ENCODE data around the gene COP1. TPM values are rescaled to one million over a fixed set of nuclear protein-coding genes. Genes with fewer than 3 reads are reported as not detected.

Gene COP1
- total RNA-seq, 1 experiment from 2014 or later, result 35.8 TPM

DNA sequence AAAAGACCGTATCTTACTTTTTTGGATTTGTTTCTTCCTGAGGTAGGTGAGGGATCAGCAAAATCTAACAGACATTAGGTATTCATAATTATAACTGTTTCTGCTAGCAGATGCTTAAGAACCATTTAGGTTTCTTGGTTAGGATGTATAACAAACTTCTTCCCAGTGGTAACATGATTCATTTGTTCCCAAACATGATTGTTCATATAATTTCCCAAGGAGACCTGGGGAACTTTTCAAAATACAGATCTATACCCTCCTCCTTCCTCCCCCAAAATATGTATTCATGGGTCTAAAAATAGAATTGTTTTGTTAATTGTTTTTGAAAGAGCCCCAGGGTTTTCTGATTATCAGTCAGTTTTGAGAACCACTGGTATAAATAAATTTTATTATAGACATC is 228.2 kb downstream of the COP1 start:
- Histone ChIP-seq H3K4me1 (ENCODE audit: insufficient read depth, low read length, poor library complexity, severe bottlenecking) (peaks cover 10% of the 10 kb centered on the region), H3K36me3 (ENCODE audit: insufficient read depth, low read length, poor library complexity, severe bottlenecking) (peaks cover 19% of the 10 kb centered on the region), H3K27ac (ENCODE audit: low read depth, low read length, poor library complexity, severe bottlenecking) (no peak overlapping the region), H3K27me3 (replicated peaks; ENCODE audit: insufficient read depth, low read depth, low read length, poor library complexity) (no peaks in the 10 kb centered on the region), H3K4me3 (ENCODE audit: low read depth, low read length, poor library complexity, severe bottlenecking) (no peak overlapping the region), H3K9me3 (ENCODE audit: low read depth, low read length, poor library complexity, severe bottlenecking) (peaks cover 12% of the 10 kb centered on the region)
- BruUV-seq (replicated peaks), result no TSS peak
- intact Hi-C loops (cut with micrococcal nuclease; ENCODE audit: unreplicated experiment), result no loop called here
- DNase-seq (ENCODE audit: low spot score), result no peak
- POLR2A ChIA-PET (ENCODE audit: low non-redundant PET), result no interaction called here
- TF ChIP-seq, protein P1, sequence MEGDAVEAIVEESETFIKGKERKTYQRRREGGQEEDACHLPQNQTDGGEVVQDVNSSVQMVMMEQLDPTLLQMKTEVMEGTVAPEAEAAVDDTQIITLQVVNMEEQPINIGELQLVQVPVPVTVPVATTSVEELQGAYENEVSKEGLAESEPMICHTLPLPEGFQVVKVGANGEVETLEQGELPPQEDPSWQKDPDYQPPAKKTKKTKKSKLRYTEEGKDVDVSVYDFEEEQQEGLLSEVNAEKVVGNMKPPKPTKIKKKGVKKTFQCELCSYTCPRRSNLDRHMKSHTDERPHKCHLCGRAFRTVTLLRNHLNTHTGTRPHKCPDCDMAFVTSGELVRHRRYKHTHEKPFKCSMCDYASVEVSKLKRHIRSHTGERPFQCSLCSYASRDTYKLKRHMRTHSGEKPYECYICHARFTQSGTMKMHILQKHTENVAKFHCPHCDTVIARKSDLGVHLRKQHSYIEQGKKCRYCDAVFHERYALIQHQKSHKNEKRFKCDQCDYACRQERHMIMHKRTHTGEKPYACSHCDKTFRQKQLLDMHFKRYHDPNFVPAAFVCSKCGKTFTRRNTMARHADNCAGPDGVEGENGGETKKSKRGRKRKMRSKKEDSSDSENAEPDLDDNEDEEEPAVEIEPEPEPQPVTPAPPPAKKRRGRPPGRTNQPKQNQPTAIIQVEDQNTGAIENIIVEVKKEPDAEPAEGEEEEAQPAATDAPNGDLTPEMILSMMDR (conservative IDR thresholded peaks at IDR 0.05; ENCODE audit: low read depth, low read length), result no peak
- no peak for TF ChIP-seq EZH2 (IDR thresholded peaks at IDR 0.05; ENCODE audit: borderline replicate concordance, low read depth, low read length, poor library complexity, severe bottlenecking)
- CTCF ChIA-PET, result no interaction called here

DNA sequence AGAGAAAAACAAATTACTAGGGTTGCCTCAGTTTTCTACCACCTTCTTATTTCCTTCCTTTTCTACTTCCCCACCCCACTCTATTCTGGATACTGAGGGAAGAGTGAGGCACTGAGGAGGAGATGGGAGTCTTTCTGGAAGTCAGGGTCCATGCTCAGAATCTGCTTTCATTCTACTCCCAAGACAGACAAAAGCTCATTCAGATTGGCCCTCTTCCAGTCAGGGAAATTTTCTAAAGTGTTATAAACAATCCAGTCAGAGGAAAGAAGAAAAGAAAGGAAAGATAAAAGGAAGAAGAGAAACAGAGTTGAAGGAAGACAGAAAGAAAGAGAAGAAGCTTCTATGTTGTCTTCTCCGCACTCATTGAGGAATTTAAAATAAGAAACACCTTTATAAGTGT is 228.6 kb downstream of the COP1 start:
- H3K27ac ChIP-seq (ENCODE audit: low read depth, low read length, poor library complexity, severe bottlenecking), result no peak overlapping the region
- ChIA-PET CTCF (no interaction called here), POLR2A (ENCODE audit: low non-redundant PET) (no interaction called here)
- BruUV-seq (replicated peaks), result no TSS peak
- H3K9me3 ChIP-seq (ENCODE audit: low read depth, low read length, poor library complexity, severe bottlenecking), result peaks cover 12% of the 10 kb centered on the region
- peaks cover 15% of the 10 kb centered on the region for H3K36me3 ChIP-seq (ENCODE audit: insufficient read depth, low read length, poor library complexity, severe bottlenecking)
- H3K4me3 ChIP-seq (ENCODE audit: low read depth, low read length, poor library complexity, severe bottlenecking), result no peak overlapping the region
- intact Hi-C loops (cut with micrococcal nuclease; ENCODE audit: unreplicated experiment), result no loop called here
- TF ChIP-seq, protein P1 (conservative IDR thresholded peaks at IDR 0.05; ENCODE audit: low read depth, low read length), result no peak
- TF ChIP-seq EZH2 (IDR thresholded peaks at IDR 0.05; ENCODE audit: borderline replicate concordance, low read depth, low read length, poor library complexity, severe bottlenecking), result no peak
- H3K27me3 ChIP-seq (replicated peaks; ENCODE audit: insufficient read depth, low read depth, low read length, poor library complexity), result no peaks in the 10 kb centered on the region
- no peak for DNase-seq (ENCODE audit: low spot score)
- peaks cover 10% of the 10 kb centered on the region for H3K4me1 ChIP-seq (ENCODE audit: insufficient read depth, low read length, poor library complexity, severe bottlenecking)

DNA sequence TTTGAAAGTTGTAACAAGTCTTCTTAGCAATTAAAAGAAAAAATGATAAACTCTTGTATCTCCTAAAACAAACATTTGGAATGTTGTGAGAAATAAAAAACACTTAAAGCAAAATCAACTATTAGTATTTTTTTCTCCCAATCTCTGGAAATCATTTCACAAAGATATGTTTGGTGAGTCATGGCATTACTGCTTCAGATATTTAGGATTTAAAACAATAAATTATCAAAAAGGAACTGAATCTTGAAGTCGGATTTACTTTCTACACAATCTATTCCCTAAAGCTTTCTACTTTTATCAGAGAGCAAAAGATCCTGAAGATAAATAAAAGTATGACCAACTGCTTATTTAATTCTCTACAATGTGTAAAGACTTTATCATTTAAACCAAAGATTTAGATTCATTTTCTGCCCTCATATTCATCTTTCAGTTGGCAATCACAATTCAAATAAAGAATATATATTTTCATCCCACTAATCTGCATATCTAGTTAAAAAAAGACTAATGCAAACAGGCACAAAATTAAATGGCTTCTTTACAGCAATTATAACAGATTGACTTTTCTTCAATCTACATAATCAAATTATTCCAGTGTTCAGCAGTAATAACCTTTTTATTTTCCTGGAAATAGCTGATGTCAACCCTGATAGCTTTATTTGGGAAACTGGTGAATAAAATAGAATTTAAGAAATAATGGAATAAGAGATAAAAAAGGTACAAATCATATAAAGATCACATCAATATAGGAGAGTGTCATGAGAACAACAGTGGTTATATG is 230.0 kb downstream of the COP1 start:
- POLR2A ChIA-PET (ENCODE audit: low non-redundant PET), result no interaction called here
- intact Hi-C loops (cut with micrococcal nuclease; ENCODE audit: unreplicated experiment), result no loop called here

More for the DNA sequence above, 230.0 kb downstream of the COP1 start:
- Histone ChIP-seq H3K27ac (ENCODE audit: low read depth, low read length, poor library complexity, severe bottlenecking) (no peak overlapping the region), H3K36me3 (ENCODE audit: insufficient read depth, low read length, poor library complexity, severe bottlenecking) (peaks cover 6% of the 10 kb centered on the region), H3K9me3 (ENCODE audit: low read depth, low read length, poor library complexity, severe bottlenecking) (peaks cover 8% of the 10 kb centered on the region), H3K4me1 (ENCODE audit: insufficient read depth, low read length, poor library complexity, severe bottlenecking) (peaks cover 10% of the 10 kb centered on the region), H3K4me3 (ENCODE audit: low read depth, low read length, poor library complexity, severe bottlenecking) (no peak overlapping the region), H3K27me3 (replicated peaks; ENCODE audit: insufficient read depth, low read depth, low read length, poor library complexity) (no peaks in the 10 kb centered on the region)
- no TSS peak for BruUV-seq (replicated peaks)
- no peak for TF ChIP-seq EZH2 (IDR thresholded peaks at IDR 0.05; ENCODE audit: borderline replicate concordance, low read depth, low read length, poor library complexity, severe bottlenecking)
- TF ChIP-seq, protein P1 (conservative IDR thresholded peaks at IDR 0.05; ENCODE audit: low read depth, low read length), result no peak
- no peak for DNase-seq (ENCODE audit: low spot score)
- CTCF ChIA-PET, result no interaction called here

Data from A673 (cell line).